Activated B cell treated with CpG ODN at 0.5 μM for 24 hours (primary cell): ENCODE data around the gene CTNND2. TPM values are rescaled to one million over a fixed set of nuclear protein-coding genes. Genes with fewer than 3 reads are reported as not detected.
"Not testable (repeated sequence)": the region's sequence is repeated elsewhere in the genome, so short reads cannot be mapped to it uniquely, and the experiment has no call there.

Source experiments
- ATAC-seq: fragments of 200-7000 bp; cut with Tn5 transposase; one replicate; pipeline ENCODE4 v1.10.0; 2021; ENCODE audit warnings: low read depth, mild to moderate bottlenecking, moderate library complexity
- CTCF ChIA-PET: fragments of 350-600 bp; sonication (Branson Sonifier 250); formaldehyde crosslinking; loops from one replicate; lab custom pipeline; 2021; ENCODE audit warnings: antibody characterized with exemption; lab: Charles Lee
- POLR2A ChIA-PET: fragments of 350-600 bp; sonication (Branson Sonifier 250); formaldehyde crosslinking; loops from one replicate; lab custom pipeline; 2021; ENCODE audit warnings: antibody characterized with exemption; lab: Charles Lee
- DNase-seq: peaks from one replicate; pipeline ENCODE4 v3.0.0; 2022
- H3K27ac Mint-ChIP-seq: one replicate; pipeline ENCODE4 v1.8.0; 2020; ENCODE audit warnings: mixed read lengths
- H3K27me3 Mint-ChIP-seq: one replicate; pipeline ENCODE4 v1.8.0; 2021; ENCODE audit warnings: mixed read lengths
- H3K36me3 Mint-ChIP-seq: one replicate; pipeline ENCODE4 v1.8.0; 2021; ENCODE audit warnings: low read depth, mixed read lengths
- H3K4me1 Mint-ChIP-seq: one replicate; pipeline ENCODE4 v1.8.0; 2021; ENCODE audit warnings: mixed read lengths
- H3K4me3 Mint-ChIP-seq: one replicate; pipeline ENCODE4 v1.8.0; 2020; ENCODE audit warnings: mild to moderate bottlenecking, mixed read lengths
- H3K9me3 Mint-ChIP-seq: one replicate; pipeline ENCODE4 v1.8.0; 2020; ENCODE audit warnings: mixed read lengths
- intact Hi-C: fragments of 100-400 bp; cut with micrococcal nuclease; formaldehyde crosslinking; loops from one replicate; pipeline ENCODE4 v1.15.1; 2024
- total RNA-seq: library from RNA; stranded (reverse); gene quantifications from 2 replicates; pipeline ENCODE4 v1.2.3, GENCODE V29; 2022
- TF ChIP-seq, protein P1 (sequence below): fragments of 200-600 bp; IDR thresholded peaks from one replicate; pipeline ENCODE4 v1.8.0; 2022; ENCODE audit warnings: antibody characterized with exemption, mild to moderate bottlenecking

Gene CTNND2
- total RNA-seq, 1 donor from 2014 or later: not detected

DNA sequence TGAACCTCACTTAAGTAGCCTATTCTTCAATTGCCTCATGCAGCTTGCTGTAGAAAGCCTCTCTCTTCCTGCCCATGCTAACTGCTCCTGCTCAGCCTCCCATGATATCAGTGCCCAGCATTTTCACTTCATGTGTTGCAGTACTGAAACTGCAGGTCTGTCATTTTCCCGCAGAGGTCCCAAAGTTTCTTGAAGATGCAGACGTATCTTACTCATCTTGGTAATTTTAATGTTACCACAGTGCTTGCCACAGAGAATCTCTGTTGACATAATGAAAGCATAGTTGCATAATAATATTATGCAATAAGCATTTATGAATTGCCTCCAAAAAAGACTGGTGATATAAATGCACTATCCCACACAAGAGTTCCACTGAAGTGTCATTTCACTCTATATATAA lies 582.1 kb downstream of the CTNND2 start:
- ChIA-PET POLR2A (no interaction called here), CTCF (no interaction called here)
- Mint-ChIP-seq H3K4me1 (no peaks in the 10 kb centered on the region), H3K36me3 (no peaks in the 10 kb centered on the region), H3K4me3 (no peak overlapping the region), H3K27me3 (no peaks in the 10 kb centered on the region), H3K27ac (no peak overlapping the region), H3K9me3 (peaks cover 2% of the 10 kb centered on the region)
- DNase-seq (no peak), ATAC-seq (no peak)
- TF ChIP-seq, protein P1, sequence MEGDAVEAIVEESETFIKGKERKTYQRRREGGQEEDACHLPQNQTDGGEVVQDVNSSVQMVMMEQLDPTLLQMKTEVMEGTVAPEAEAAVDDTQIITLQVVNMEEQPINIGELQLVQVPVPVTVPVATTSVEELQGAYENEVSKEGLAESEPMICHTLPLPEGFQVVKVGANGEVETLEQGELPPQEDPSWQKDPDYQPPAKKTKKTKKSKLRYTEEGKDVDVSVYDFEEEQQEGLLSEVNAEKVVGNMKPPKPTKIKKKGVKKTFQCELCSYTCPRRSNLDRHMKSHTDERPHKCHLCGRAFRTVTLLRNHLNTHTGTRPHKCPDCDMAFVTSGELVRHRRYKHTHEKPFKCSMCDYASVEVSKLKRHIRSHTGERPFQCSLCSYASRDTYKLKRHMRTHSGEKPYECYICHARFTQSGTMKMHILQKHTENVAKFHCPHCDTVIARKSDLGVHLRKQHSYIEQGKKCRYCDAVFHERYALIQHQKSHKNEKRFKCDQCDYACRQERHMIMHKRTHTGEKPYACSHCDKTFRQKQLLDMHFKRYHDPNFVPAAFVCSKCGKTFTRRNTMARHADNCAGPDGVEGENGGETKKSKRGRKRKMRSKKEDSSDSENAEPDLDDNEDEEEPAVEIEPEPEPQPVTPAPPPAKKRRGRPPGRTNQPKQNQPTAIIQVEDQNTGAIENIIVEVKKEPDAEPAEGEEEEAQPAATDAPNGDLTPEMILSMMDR: no peak
- intact Hi-C loops: no loop called here

DNA sequence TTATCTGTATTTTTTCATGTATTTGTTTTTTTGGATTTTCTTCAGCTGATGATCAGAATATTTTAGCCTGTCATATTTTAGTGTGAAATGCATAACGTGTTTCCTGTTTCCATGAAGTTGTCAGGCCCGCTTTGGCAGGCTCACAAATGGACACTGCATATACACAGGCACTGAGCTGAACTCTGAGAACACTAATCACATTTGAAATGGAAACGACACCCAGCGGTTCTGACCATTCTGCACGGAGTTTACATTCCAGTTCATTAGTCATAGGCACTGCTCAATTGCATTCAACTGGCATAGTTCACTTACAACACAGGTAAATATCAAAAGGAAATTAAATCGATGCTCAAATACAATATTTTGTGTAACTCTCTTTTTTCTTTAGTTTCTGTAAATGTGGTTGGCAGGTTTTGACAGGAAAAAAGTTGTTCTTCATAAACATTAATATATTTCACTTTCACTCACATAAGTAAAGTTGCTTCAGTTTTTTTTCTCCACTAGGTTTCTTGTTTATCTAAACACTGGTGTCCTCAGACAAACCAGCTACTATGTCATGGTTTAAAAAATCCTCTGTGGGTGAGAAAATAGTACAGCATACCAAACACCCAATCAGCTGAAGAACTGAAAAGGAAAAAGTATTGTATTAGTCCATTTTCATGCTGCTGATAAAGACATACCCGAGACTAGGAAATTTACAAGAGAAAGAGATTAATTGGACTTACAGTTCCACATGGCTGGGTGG lies 584.2 kb downstream of the CTNND2 start:
- Mint-ChIP-seq H3K9me3 (peaks cover 3% of the 10 kb centered on the region), H3K4me3 (no peak overlapping the region), H3K27ac (no peak overlapping the region), H3K27me3 (no peaks in the 10 kb centered on the region), H3K4me1 (no peaks in the 10 kb centered on the region), H3K36me3 (no peaks in the 10 kb centered on the region)
- POLR2A ChIA-PET: no interaction called here
- CTCF ChIA-PET: no interaction called here
- TF ChIP-seq, protein P1: no peak
- DNase-seq: no peak
- intact Hi-C loops: no loop called here
- no peak for ATAC-seq

DNA sequence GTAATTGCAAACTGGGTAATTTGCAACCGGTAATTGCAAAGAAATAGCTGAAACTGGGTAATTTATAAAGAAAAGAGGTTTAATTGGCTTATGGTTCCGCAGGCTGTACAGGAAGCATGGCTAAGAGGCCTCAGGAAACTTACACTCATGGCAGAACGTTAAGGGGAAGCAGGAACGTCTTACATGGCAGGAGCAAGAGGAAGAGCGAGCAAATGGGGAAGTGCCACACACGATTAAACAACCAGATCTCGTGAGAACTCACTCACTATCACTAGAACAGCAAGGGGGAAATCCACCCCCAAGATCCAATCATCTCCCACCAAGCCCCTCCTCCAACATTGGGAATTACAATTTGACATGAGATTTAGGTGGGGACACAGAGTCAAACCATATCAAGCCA lies 590.6 kb downstream of the CTNND2 start:
- H3K4me1 Mint-ChIP-seq, DNase-seq, intact Hi-C loops, POLR2A ChIA-PET, H3K27ac Mint-ChIP-seq, ATAC-seq, H3K4me3 Mint-ChIP-seq, H3K27me3 Mint-ChIP-seq, CTCF ChIA-PET, H3K9me3 Mint-ChIP-seq, H3K36me3 Mint-ChIP-seq: not testable (repeated sequence)

DNA sequence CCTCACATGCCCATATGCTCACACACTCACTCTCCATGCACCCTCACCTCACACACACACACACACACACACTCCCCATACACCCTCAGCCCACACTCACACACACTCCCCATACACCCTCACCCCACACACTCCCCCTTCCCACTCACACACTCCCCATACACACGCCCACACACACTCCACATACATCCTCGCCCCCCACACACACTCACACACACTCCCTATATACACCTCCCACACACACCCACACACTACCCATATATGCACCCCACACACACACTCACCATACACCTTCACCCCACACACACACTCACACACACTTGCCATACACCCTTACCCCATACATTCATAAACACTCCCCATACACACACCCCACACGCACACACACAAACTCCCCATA lies 592.5 kb downstream of the CTNND2 start:
- CTCF ChIA-PET: no interaction called here

DNA sequence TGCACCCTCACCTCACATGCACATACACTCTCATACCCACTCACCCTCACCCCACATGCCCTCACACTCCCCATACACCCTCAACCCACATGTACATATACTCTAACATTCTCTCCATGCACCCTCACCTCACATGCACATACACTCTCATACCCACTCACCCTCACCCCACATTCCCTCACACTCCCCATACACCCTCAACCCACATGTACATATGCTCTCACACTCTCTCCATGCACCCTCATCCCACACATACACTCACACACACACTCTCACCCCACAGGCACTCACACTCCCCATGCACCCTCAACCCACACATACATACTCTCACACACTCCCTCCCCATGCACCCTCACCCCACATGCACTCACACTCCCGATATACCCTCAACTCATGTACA lies 593.0 kb downstream of the CTNND2 start:
- no peak for DNase-seq
- CTCF ChIA-PET: no interaction called here
- H3K4me3 Mint-ChIP-seq: no peak overlapping the region
- TF ChIP-seq, protein P1: no peak
- H3K27ac Mint-ChIP-seq: no peak overlapping the region
- peaks cover 2% of the 10 kb centered on the region for H3K9me3 Mint-ChIP-seq
- POLR2A ChIA-PET: no interaction called here
- no peak for ATAC-seq
- no peaks in the 10 kb centered on the region for H3K27me3 Mint-ChIP-seq
- intact Hi-C loops: no loop called here
- no peaks in the 10 kb centered on the region for H3K36me3 Mint-ChIP-seq
- no peaks in the 10 kb centered on the region for H3K4me1 Mint-ChIP-seq

More for the DNA sequence above, 592.5 kb downstream of the CTNND2 start:
- Mint-ChIP-seq H3K27ac (no peak overlapping the region), H3K4me1 (no peaks in the 10 kb centered on the region), H3K27me3 (no peaks in the 10 kb centered on the region), H3K36me3 (no peaks in the 10 kb centered on the region), H3K4me3 (no peak overlapping the region), H3K9me3 (peaks cover 2% of the 10 kb centered on the region)
- intact Hi-C loops: no loop called here
- no peak for DNase-seq
- TF ChIP-seq, protein P1: no peak
- POLR2A ChIA-PET: no interaction called here
- no peak for ATAC-seq
